GM21367 (cell line): ENCODE results near the gene CORIN.
"Not testable (repeated sequence)": the region's sequence is repeated elsewhere in the genome, so short reads cannot be mapped to it uniquely, and the experiment has no call there.

Experiments
- ATAC-seq: cut with Tn5 transposase; IDR thresholded peaks from one replicate; pipeline ENCODE4 v1.9.1; 2021; ENCODE audit not compliant: unreplicated experiment

CORIN gene

DNA sequence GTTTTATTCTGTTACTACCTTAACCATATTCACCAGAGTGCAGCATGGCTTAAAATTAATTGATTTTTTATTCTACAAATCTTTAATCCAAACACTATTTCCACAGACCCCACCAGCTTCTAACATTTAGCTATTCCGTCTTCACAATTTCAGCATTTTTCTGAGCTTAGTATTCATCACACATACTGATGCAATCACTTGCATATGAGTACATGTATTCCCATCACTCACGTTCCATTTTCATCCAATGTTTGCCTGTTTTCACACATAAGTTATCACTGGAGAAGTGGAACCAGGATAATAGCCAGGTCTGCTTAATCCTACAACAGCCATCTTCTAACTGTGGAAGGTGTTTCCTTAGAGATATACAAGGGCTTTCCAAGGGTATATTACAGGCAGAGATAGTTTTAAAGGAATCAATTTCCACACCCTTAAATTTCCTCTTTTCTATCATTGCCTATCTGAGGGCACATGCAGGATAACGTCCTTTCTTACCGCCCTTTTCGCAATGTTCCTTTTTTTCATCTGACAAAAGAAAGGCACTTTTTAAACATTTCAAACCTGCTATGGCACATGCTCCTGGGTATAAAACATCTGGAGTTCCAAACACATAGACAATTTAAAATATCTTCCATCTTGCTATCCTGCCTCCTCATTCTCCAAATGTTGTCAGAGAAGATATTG, 115.8 kb downstream of the CORIN start:
- ATAC-seq, result no peak

DNA sequence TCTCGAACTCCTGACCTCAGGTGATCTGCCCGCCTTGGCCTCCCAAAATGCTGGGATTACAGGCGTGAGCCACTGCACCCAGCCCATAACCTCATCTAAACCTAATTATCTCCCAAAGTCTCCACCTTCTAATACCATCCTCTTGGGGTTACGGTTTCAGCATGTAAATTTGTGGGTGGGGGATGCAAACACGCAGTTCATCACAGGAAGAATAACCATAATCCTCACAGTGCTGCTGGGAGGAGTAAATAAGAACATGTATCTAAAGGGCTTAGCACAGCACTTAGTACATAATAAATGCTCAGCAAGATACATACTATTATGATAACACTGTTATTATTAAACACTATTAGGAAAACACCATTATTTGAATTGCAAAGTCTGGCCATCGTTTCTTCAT, 116.4 kb downstream of the CORIN start:
- no peak for ATAC-seq

DNA sequence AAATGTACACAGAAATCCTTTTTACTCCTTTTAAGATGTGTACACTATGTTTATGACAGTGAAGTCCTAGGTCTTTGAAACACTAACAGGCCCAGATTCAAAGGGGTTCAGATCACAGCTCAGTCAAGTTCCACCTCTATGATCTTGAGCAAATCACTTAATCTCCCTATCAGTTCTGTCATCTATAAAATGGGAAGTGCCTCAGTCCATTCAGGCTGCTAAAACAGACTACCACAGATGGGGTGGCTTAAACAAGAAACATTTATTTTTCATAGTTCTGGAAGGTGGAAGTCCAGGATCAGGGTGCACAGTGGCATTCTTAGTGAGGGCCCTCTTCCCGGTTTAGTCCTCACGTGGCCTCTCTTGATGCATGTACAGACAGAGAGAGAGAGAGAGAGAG, 117.1 kb downstream of the CORIN start:
- ATAC-seq, result no peak

DNA sequence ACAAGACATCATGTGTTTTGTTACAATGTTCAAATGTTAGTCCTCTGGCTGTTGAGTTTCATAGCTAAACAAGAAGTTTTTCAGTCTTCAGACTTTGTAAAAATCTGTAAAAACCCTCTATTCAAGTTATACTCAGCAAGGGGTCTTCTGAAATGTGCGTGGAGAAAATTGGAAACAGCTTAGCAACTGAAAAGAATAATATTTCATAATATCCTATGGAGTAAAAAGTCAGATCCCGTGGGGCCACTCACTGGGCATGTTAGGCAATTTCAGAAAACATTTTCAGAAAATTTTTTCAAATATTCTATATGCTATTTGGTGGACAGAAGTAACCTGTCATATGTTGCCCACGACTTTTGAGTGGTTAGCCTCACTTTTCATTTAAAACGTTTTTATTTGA, 118.3 kb downstream of the CORIN start:
- no peak for ATAC-seq

DNA sequence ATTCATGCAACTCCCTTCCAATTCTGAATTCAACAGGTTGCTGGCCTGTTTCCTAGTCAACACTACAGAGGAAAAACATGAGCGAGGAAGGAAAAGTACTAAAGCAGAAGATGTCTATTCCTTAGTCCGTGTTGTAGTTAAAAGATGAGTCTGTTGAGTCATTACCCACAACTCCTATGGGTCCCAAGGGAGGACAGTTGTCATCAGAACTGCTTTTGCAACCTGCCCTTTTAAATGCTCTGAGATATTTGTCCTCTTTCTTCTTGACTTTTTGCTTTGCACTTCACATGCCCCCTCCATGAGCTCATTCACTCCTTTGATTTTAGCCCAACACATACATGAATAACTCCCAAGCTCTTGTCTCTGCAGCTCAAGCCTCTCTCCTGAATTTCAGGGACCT, 119.2 kb downstream of the CORIN start:
- ATAC-seq, result no peak

DNA sequence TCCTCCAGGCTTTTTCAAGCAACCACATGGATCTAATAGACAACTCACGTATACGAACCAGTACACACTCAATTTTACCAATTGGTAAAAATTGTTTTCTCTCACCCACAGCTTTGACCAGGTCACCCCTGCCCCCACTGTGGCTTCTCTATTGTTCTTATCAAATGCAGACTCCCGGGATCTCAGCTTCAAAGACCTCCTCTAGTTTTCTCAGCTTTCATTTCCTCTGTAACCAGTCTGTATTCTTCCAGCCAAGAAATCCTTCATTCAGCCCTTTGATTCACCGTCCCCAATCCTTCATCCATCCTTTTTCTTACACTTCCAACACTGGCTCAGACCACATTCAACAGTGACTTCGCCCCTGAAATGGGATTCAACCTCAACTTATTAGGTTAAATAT, 120.7 kb downstream of the CORIN start:
- ATAC-seq, result no peak

DNA sequence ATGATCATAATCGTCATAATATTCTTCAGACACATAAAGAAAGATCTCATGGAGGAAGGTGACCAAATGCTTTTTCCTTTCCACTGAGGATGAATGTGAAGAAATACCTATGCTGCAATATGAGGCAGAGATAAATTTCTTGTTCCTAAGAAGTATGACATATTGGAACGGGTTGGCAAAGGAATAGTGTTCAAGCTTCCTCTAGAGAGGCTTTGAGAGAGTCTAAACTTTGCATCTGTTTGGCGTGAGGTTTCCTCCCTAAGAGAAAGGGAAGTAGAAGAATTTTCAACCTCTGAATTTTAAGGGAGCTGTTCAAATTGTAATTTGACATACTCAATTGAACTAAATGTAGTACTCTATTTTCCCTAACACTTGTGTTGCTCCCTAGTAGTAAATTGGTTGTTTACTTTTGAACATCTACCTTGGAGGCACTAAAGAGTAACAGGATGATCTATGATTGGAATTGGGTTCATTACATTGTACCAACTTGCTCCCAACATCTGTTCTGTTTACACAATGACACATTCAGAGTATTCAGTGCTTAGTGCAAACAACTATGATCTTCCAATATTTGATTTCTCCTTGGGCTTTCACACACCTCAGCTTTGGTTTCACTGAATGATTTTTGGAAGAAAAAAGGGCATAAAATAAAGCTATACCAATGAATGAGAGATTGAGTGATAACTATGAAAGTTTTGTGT, 122.0 kb downstream of the CORIN start:
- ATAC-seq, result no peak

DNA sequence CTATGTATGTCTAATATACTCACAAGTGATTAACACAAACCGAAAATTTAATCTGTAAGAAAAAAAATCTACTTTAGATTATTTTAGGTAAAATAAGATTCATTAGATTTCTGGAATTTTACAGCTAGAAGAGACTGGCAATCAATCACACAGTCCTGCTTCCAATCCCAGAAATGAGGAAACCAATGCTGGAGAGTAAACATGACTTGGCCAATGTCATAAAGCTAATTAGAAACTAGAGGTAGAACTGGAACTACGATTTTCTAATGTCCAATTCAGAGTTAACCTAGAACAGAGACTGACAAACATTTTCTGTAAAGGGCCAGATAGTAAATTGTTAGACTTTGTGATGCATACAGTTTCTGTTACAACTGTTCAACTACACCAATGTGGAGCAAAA, 123.6 kb downstream of the CORIN start:
- no peak for ATAC-seq

DNA sequence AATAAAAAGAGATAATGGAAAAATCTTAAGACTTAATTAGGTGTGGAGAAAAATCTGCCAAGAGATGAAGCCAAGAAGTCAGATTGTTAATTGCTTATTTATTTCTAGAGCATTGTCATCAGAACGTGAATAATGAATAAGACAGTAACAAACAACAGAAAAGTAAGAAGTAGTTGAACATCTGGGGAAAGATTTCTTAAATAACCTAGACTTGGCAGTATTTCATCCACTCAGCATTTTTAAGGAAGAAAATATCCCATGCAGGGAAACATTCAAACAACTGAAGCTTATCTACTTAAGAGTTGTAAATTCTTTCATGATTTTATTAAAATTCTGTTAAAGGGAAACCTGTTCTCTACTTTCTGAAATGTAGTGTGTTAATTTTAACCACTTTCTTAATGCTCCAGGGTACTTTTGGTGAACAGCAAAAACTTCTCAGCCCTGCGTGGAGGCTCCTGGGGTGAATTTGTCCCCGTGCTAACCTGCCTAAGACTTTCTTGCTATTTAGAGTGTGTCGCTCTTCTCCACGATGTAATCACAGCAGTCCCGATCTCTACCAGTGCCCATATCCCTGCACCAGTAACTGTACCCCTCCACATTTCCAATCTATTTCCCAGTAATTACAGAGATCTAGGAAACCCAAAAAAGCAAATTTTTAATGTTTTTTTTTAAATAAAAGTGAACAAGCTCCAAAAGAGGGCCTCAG, 124.6 kb downstream of the CORIN start:
- no peak for ATAC-seq

DNA sequence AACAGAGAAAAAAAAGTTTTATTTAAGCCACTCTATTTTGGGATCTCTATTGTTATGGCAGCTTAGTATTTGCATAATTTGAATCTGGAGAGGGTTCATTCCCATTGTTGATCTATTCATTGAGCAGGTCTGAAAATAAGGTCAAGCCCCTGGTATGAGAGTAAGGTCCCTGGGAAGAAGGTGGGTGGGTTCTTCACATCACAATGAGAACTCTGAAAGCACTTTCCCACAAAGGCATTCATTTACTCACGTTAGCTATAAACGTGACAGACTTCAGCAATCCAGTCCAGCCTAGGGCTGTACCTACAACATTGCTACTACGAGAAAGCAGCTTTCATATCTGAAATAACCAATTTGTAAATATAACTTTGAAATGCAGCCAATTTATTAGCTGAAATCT, 126.2 kb downstream of the CORIN start:
- no peak for ATAC-seq

DNA sequence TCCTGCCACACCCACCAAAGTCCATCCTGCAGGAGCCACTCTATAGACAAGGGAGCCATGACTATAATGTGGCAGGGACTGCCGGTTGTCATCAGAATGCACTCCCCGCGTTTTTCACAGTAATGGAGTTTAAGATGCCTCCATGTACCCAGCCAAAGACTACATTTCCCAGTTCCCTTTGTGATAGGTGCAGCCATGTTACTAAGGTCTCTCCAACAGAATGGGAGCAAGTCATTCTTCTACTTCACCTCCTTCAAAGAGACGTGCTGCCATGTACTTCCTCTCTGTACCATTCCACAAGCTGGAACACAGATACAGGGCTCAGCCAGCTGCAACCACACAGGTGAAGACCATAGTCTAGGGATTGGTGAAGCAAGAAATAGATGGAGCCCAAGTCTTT, 126.7 kb downstream of the CORIN start:
- no peak for ATAC-seq

DNA sequence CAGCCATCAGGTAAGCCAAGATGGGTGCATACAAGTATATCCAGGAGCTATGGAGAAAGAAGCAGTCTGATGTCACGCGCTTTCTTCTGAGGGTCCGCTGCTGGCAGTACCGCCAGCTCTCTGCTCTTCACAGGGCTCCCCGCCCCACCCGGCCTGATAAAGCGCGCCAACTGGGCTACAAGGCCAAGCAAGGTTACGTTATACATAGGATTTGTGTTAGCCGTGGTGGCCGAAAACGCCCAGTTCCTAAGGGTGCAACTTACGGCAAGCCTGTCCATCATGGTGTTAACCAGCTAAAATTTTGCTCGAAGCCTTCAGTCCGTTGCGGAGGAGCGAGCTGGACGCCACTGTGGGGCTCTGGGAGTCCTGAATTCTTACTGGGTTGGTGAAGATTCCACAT, 131.5 kb downstream of the CORIN start:
- not testable (repeated sequence) for ATAC-seq

DNA sequence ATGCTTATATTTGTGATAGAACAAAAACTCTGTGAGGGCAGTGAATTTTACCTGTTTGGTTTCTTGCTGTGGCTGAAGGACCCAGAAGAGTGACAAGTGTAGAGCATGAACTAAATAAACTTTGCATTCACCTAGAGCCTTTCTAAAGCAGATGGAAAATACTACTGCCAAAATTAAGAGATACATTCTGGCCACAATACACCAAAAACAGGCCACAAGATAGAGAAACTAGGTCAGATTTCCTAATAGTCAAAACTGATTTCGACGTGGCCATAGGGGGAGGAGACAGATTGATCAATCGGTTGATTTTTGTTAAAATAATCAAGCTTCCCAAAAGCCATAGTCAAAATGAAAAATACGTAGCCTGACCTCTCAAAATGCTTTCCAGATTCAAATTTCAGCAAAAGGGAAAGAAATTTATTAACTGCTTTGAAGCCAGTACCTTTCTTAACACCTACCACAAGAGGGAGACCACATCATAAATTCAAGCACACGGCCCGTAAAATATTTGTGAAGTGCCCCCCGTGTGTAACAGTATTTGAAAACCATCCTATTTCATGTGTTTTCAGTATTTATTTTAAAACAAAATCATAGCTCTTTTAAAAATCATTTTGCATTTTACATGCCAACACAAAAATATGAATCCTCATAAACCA, 132.4 kb downstream of the CORIN start:
- ATAC-seq, result no peak

DNA sequence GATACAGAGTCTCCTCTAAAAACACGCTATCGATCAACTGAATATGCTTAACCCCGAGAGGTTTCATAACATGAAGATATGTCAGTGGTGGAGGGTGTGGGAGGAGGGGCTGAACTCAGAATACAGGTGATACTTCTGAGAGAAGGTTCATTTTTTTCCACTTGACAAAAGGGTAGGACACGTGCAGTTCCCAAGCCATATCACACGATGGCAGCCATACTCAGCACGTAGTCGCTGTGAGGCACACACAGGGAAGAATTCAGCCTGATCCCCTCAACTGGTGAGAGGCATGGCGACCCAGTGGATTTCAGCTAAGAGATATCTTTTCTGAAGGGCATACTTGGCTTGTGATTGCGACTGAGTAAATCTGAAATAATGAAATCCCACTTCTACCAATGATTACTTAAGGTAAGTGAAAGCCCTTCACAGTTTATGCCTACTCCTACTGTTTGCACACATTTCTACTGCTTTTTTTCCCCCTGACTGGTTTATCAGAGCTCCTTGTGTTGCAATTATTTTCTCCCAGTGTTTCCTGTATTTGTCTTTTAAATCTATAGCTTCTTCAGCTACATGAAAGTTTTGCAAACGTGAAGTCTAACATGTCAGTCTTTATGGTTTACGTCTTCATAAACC, 133.1 kb downstream of the CORIN start:
- peak; percentile 60 for ATAC-seq

DNA sequence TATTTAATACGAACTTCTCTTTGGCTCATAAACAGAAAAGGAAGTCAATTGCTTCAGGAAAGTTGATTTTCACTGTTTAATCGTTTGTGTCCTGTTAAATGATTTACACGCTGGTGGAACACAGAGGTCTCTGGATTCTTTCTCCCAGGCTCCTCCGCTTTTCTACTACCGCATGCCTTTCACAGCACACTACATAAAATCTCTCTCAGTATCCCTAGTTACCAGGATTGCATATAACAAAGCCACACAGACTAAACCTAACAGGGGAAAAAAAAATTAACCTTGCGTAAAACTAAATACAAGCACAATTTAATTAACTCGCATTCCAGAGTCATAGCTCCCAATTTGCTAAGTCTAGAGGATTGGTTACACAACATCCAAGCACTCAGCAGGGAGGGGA, 133.9 kb downstream of the CORIN start:
- no peak for ATAC-seq

DNA sequence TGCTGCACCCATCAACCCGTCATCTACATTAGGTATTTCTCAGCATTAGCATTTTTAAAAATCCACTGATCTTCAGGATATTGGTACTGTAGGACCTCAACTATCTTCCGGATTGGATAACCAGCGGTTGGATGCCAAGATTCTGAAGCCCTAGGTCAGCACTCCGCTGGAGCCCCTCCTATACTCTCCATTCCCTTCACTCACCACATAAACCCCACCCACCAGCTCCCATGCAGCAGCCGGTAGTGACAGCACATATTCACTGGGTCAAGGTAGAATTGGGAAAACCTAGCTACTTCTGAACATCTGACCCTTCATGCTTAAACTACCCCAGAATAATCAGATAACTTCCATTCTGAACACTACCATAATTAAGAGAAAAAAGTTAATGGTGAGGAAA, 134.9 kb downstream of the CORIN start:
- no peak for ATAC-seq

DNA sequence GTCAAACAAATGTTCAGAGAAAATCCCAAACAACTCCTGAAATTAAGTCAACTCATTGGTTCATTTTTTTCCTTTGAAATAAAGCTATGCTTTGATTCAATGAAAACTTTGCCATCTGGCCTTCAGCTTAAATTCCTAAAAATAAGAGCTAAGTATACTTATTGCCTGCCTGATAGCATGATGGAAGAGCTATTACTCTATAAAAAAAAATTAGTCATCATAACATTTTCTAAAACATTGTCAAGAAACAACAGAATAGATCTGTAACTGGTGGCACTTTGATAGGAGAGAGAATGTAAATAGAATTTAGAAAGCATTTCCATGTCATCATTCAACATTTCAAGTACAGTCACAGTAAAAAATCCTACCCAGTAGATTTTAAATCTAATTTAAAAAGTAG, 136.6 kb downstream of the CORIN start:
- no peak for ATAC-seq

DNA sequence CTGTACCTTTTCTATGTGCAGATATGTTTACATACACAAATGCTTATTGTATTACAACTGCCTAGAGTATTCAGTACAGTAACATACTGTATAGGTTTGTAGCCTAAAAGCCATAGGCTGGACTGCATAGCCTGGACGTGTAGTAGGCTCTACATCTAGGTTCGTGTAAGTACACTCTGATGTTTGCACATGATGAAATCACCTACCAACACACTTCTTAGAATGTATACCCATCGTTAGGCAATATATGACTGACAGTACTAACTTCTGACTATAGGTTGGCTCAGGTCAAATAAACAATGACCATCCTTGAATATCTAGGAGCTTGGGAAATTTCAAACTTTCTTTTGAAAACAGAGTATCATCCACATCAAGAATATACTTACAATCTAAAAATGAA, 139.0 kb downstream of the CORIN start:
- ATAC-seq, result no peak

DNA sequence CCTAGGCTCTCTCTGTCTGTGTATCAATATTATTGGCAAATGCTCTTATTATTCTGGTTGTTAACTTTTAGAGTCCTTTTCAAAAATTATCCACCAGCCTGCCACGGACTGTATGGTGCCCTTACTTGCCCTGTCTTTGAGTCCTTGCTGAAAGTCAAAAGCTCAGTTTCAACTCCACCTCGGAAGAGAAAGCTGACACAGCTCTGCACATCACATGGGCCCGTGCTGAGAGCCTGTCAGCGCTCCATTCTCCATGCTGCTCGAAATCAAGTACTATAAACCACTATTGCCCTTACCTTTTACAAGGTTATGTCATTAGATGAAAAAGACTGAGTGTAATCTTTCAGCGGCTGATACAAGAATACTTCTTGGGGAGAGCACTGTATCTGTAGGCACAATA, 141.0 kb downstream of the CORIN start:
- ATAC-seq, result no peak

DNA sequence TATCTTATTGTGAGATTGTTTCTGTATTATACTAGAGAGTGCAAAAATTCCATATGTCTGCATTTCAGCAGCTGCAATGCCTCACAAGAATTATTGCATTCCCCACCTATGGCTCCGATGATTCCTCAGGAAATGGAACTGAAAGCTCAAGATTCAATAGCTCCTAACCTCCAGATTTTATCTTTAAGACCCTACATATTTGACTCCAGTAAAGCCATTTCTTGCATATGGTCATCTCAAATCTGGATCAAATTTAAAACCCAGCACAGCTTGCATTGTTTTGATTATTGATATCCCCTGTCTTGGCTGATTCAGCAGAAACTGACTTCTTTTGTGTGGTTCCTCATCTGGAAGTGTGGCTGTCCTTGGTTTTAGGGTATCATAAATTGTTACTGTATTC, 142.6 kb downstream of the CORIN start:
- no peak for ATAC-seq

DNA sequence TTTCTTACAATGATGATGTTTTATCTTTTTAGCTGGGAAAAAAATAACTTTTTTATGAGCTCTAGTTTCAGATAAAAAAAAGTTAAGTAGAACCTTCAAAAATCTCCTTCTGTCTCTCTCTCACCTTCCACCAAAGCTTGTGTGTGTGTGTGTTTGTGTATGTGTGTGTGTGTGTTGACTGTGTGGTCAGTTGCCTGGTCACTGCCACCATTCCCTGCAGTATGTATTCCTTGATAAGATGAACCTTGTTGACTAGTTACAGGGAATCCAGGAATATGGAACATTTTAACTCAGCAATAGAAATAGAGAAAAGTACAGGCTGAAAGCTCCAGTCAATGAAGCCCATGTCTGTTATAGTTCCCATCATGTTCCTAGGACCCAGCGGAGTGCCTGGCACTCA, 143.5 kb downstream of the CORIN start:
- ATAC-seq, result no peak
